Cardiac muscle cell (in vitro differentiated cells and primary cell): ENCODE results near the gene FAM168A. TPM values are rescaled to one million over a fixed set of nuclear protein-coding genes. Genes with fewer than 3 reads are reported as not detected.
A peak's percentile ranks its signal among the peaks of the same experiment; 100 is the strongest.

Experiments used
- DNase-seq, 2 donors: peaks; one replicate each; pipeline versions ENCODE4 v3.0.0 to v3.0.0-alpha.2; 2010 to 2017; ENCODE audit warnings: low read depth in 1 of 2, low spot score in 1 of 2
- H3K27ac ChIP-seq: fragments of 200-600 bp; sonication (generic); 2 replicates; pipeline ENCODE4 v1.5.1; 2016
- H3K27me3 ChIP-seq: fragments of 200-600 bp; sonication (generic); 2 replicates; pipeline ENCODE4 v1.6.0; 2016; ENCODE audit warnings: control low read depth
- H3K36me3 ChIP-seq: fragments of 200-600 bp; sonication (generic); 2 replicates; pipeline ENCODE4 v1.5.1; 2016; ENCODE audit warnings: control low read depth
- H3K4me1 ChIP-seq: fragments of 200-600 bp; sonication (generic); 2 replicates; pipeline ENCODE4 v1.8.1; 2017; ENCODE audit warnings: low read depth, mild to moderate bottlenecking, mixed run types
- H3K4me3 ChIP-seq: fragments of 200-600 bp; sonication (generic); 2 replicates; pipeline ENCODE4 v1.5.1; 2016; ENCODE audit warnings: mild to moderate bottlenecking
- H3K9me3 ChIP-seq: fragments of 200-600 bp; sonication (generic); 2 replicates; pipeline ENCODE4 v1.5.1; 2017; ENCODE audit warnings: low read depth, mild to moderate bottlenecking, control low read depth
- polyA plus RNA-seq: library from polyadenylated mRNA; unstranded; fragments of >200 nt; fragmentation: Nextera tagmentation; extraction: Ambion mirVana; gene quantifications from 2 replicates; pipeline ENCODE4 v1.2.1, GENCODE V29; 2016
- total RNA-seq: library from RNA; depleted of rRNA; stranded (reverse); fragments of >200 nt; gene quantifications from 2 replicates; pipeline ENCODE4 v1.2.3, GENCODE V29; 2016
- TF ChIP-seq, protein P1 (sequence below): IDR thresholded peaks from 2 replicates; pipeline ENCODE4 v1.5.1; 2012; ENCODE audit warnings: low read depth, mild to moderate bottlenecking, low read length

Gene FAM168A
- total and polyA plus RNA-seq, 2 experiments from 2014 or later, result 9.7 to 32.4 TPM

DNA sequence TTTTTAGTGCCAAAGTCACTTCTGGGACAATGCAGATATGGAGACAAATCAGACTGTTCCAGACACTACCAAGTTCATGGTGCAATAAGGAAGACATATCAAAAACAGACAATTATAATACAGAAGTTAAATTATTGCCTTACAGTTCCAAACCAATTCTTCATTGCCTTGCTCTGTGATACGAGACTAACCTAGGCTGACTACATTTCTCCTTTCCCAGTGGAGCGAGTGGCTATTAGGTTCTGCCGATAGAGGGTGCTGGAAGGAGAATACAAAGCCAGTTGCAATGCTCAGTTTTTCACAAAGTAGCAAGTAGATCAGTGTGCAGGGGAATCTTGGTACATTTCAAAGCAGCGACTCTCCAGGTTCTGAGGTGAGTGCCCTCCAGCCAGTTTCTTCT is 67.8 kb downstream of the FAM168A start:
- Histone ChIP-seq H3K4me1 (peaks cover 15% of the 10 kb centered on the region), H3K27me3 (no peaks in the 10 kb centered on the region), H3K9me3 (no peaks in the 10 kb centered on the region), H3K36me3 (no peaks in the 10 kb centered on the region), H3K27ac (no peak overlapping the region), H3K4me3 (no peak overlapping the region)
- TF ChIP-seq, protein P1, sequence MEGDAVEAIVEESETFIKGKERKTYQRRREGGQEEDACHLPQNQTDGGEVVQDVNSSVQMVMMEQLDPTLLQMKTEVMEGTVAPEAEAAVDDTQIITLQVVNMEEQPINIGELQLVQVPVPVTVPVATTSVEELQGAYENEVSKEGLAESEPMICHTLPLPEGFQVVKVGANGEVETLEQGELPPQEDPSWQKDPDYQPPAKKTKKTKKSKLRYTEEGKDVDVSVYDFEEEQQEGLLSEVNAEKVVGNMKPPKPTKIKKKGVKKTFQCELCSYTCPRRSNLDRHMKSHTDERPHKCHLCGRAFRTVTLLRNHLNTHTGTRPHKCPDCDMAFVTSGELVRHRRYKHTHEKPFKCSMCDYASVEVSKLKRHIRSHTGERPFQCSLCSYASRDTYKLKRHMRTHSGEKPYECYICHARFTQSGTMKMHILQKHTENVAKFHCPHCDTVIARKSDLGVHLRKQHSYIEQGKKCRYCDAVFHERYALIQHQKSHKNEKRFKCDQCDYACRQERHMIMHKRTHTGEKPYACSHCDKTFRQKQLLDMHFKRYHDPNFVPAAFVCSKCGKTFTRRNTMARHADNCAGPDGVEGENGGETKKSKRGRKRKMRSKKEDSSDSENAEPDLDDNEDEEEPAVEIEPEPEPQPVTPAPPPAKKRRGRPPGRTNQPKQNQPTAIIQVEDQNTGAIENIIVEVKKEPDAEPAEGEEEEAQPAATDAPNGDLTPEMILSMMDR, result peak; percentile 29
- DNase-seq, result peak in 1 of 2 donors; percentile 2

DNA sequence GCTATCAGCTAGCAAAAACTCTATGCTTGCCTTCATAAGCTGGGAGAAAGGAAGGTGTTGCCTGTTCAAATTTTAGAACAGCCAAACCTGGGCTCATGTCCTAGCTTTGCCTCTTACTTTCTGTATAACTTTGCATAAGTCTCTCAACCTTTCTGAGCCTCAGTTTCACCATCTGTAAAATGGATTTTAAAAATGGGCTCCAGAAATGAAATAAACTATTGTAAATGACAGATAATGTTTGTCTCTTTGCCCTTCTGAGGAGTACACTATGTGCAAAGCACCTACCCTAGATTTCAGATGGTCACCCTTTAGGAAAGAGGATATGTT is 68.7 kb downstream of the FAM168A start:
- TF ChIP-seq, protein P1, result no peak
- H3K9me3 ChIP-seq, result no peaks in the 10 kb centered on the region
- no peak overlapping the region for H3K27ac ChIP-seq
- H3K4me1 ChIP-seq, result peaks cover 15% of the 10 kb centered on the region
- no peak overlapping the region for H3K4me3 ChIP-seq
- H3K27me3 ChIP-seq, result no peaks in the 10 kb centered on the region
- DNase-seq, result no peak
- no peaks in the 10 kb centered on the region for H3K36me3 ChIP-seq

DNA sequence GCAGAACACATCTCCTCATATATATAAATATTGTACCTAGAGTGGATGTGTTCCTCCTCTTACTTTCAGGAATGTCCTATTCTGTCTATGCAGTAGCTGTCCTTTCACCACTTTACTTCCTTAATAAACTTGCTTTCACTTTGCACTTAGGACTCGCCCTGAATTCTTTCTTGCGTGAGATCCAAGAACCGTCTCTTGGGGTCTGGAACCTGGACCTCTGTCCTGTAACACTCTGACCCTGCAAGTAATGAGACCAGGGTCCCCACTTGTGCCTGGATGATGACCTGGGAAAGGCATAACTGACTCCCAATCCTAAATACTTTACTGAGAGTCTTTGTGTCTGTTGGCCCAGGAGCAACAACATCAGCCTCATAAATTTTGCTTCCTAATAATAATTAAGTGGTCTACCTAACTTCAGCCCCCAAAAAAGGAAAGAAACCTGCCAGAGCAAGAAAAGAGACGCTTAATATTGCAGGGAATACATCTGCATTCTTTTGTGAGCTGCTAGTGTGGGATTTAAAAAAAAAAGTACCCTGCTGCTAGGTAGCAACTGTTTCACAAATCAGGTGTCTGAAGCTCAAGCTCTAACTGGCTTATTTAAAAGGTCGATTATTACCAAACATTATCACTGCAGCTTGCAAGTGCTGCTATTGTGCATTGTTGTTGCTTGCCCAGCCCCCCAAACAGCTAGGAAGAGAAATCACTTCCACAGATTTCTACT is 69.3 kb downstream of the FAM168A start:
- no peak overlapping the region for H3K4me3 ChIP-seq
- no peaks in the 10 kb centered on the region for H3K36me3 ChIP-seq
- no peaks in the 10 kb centered on the region for H3K27me3 ChIP-seq
- peaks cover 15% of the 10 kb centered on the region for H3K4me1 ChIP-seq
- no peaks in the 10 kb centered on the region for H3K9me3 ChIP-seq
- no peak for DNase-seq
- peak overlapping the region; percentile 67 for H3K27ac ChIP-seq
- TF ChIP-seq, protein P1, result no peak

DNA sequence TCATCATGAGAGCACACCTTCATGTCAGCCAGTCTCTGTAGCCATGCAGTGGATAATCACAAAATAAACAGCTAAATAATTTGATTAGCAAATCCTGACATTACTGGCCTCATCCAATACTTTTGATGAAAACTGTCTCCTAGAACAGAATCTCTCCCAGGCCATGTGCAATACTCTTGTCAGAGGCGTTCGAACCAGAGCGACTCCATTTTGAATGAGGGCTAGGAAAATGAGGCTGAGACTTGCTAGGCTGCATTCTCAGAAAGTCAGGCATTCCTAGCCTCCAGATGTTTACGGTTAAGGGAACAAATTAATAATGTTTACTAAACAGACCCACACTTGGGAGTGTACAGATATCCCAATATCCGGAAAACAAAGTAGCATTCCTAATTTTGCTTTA is 69.9 kb downstream of the FAM168A start:
- TF ChIP-seq, protein P1, result no peak
- Histone ChIP-seq H3K36me3 (no peaks in the 10 kb centered on the region), H3K27me3 (no peaks in the 10 kb centered on the region), H3K4me1 (peaks cover 15% of the 10 kb centered on the region), H3K4me3 (no peak overlapping the region), H3K27ac (no peak overlapping the region), H3K9me3 (no peaks in the 10 kb centered on the region)
- DNase-seq, result no peak

DNA sequence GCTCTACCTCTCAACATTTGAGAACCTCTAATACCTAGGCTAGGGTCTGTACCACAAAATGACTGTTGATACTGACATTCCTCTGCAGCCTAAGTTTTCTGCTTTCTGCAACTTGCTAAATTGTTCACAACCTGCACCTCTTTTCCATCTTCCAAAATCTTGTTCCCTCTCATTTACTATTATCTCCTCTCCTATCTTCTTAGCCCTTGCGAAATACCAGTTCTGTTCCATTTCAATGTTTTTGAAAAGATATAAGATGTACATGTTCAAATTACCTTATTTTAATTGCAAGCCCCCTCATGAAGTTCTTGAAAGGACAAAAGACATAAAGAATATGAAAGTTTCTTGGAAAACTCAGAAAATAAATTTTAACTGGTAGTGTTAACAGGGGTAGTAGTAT is 72.3 kb downstream of the FAM168A start:
- H3K27ac ChIP-seq, result no peak overlapping the region
- no peak for DNase-seq
- H3K9me3 ChIP-seq, result no peaks in the 10 kb centered on the region
- TF ChIP-seq, protein P1, result no peak
- no peak overlapping the region for H3K4me3 ChIP-seq
- H3K4me1 ChIP-seq, result peaks cover 14% of the 10 kb centered on the region
- H3K27me3 ChIP-seq, result no peaks in the 10 kb centered on the region
- H3K36me3 ChIP-seq, result no peaks in the 10 kb centered on the region
